ENCODE data around the gene STK16.
"Not testable (repeated sequence)": the region's sequence is repeated elsewhere in the genome, so short reads cannot be mapped to it uniquely, and the experiment has no call there.

GRCh38 chr2:219287116-219287440, 41.8 kb downstream of the STK16 start:
- not testable (repeated sequence) for TF ChIP-seq POLR2A (IDR thresholded peaks at IDR 0.05; ENCODE audit: low read length); GATA1 (IDR thresholded peaks at IDR 0.05; ENCODE audit: low read depth, low read length)

Measured in erythroblast (primary cell).